H1 (cell line): ENCODE measurements around the gene HDAC10. TPM values are rescaled to one million over a fixed set of nuclear protein-coding genes. Genes with fewer than 3 reads are reported as not detected.

Experiments
- BCL11A ChIP-seq, 2 experiments: IDR thresholded peaks; one replicate each; pipeline ENCODE4 v1.6.1; 2011; ENCODE audit warnings: low read depth in 2 of 2, low read length in 2 of 2, mild to moderate bottlenecking in 2 of 2
- SRF ChIP-seq: IDR thresholded peaks from 2 replicates; pipeline ENCODE4 v1.6.1; 2011; ENCODE audit warnings: mild to moderate bottlenecking, low read depth, low read length, moderate library complexity
- TCF12 ChIP-seq: IDR thresholded peaks from 2 replicates; pipeline ENCODE4 v1.6.1; 2011; ENCODE audit warnings: low read depth, mild to moderate bottlenecking, low read length
- polyA plus RNA-seq, 7 experiments: library from polyadenylated mRNA; depleted of rRNA in 3 of 7; stranded (reverse) in 5 of 7; unstranded in 2 of 7; fragments of >200 nt in 5 of 7; fragments of 200-250 nt in 2 of 7; gene quantifications; 1 replicate in 5 of 7; 2 replicates in 1 of 7; 4 replicates in 1 of 7; pipeline versions ENCODE4 v1.2.1 to v1.2.3, GENCODE V29; 2011 to 2013; ENCODE audit warnings: missing spikeins in 2 of 7, mixed read lengths in 2 of 7
- total RNA-seq: library from RNA; stranded (reverse); fragmentation: NEBNext Ultra II Directional; extraction: Animal tissue kit (Norgen Biotek cat#: 25700); gene quantifications from 2 replicates; pipeline ENCODE4 v1.2.1, GENCODE V29; 2021
- TF ChIP-seq, protein P1 (sequence below), 3 experiments: IDR thresholded peaks; 1 replicate in 2 of 3; 2 replicates in 1 of 3; pipeline versions ENCODE4 v1.5.1 to v1.6.1; 2011; ENCODE audit warnings: low read length in 3 of 3, mild to moderate bottlenecking in 3 of 3, inconsistent platforms in 2 of 3, low read depth in 1 of 3, moderate library complexity in 1 of 3; ENCODE audit not compliant: insufficient read depth in 1 of 3; ENCODE audit errors: control extremely low read depth in 1 of 3

HDAC10 gene
- total and polyA plus RNA-seq, 2 of the 8 experiments (the other 6 are each of a cell fraction or from before 2014, with no cell fraction given) = 11.2 to 26.4 TPM

DNA sequence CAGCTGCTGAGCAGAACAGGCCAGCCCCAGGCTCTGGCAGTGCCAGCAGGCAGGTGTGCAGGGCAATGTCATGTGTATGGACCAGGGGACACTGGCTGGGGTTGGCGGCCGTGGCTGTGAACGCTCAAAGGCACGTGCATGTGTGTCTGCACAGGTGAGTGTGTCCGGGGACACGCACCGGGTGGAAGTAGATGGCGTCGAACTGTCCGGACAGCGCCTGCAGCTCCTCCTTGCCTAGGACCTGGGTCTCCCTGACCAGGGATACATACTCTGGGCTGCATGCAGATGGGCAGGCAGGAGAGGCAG lies 863 bp downstream of the HDAC10 start (continued):
- TF ChIP-seq SRF = no peak
- TF ChIP-seq BCL11A (IDR thresholded peaks at IDR 0.05; ENCODE audit: low read depth in 2 of 2, low read length in 2 of 2) = no peak
- no peak for TF ChIP-seq TCF12
- TF ChIP-seq, protein P1, sequence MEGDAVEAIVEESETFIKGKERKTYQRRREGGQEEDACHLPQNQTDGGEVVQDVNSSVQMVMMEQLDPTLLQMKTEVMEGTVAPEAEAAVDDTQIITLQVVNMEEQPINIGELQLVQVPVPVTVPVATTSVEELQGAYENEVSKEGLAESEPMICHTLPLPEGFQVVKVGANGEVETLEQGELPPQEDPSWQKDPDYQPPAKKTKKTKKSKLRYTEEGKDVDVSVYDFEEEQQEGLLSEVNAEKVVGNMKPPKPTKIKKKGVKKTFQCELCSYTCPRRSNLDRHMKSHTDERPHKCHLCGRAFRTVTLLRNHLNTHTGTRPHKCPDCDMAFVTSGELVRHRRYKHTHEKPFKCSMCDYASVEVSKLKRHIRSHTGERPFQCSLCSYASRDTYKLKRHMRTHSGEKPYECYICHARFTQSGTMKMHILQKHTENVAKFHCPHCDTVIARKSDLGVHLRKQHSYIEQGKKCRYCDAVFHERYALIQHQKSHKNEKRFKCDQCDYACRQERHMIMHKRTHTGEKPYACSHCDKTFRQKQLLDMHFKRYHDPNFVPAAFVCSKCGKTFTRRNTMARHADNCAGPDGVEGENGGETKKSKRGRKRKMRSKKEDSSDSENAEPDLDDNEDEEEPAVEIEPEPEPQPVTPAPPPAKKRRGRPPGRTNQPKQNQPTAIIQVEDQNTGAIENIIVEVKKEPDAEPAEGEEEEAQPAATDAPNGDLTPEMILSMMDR (IDR thresholded peaks at IDR 0.05; ENCODE audit: control extremely low read depth in 1 of 3, insufficient read depth in 1 of 3, low read depth in 1 of 3, low read length in 3 of 3) = no peak
